IMR-90 (cell line): Measurements from ENCODE around the gene TACC2. TPM values are rescaled to one million over a fixed set of nuclear protein-coding genes. Genes with fewer than 3 reads are reported as not detected.

Experiments
- ATAC-seq: fragments of 200-7000 bp; cut with Tn5 transposase; 2 replicates; pipeline ENCODE4 v1.9.1; 2020; ENCODE audit warnings: low read depth, mild to moderate bottlenecking, moderate library complexity
- BruUV-seq: library from RNA; stranded (reverse); fragments of 400-500 nt; replicated peaks from 2 replicates; lab custom pipeline; 2021; lab: Mats Ljungman, UMichigan
- CTCF ChIA-PET: fragments of 300-600 bp; formaldehyde crosslinking; extraction: SDS; loops from one replicate; lab custom pipeline; 2021; ENCODE audit warnings: antibody characterized with exemption; lab: Yijun Ruan, JAX
- POLR2A ChIA-PET: fragments of 300-600 bp; sonication (Branson Sonifier 250); formaldehyde crosslinking; loops from one replicate; lab custom pipeline; 2022; ENCODE audit warnings: antibody characterized with exemption; ENCODE audit not compliant: unreplicated experiment; lab: Charles Lee
- DNase-seq: peaks from one replicate; pipeline ENCODE4 v3.0.0; 2013
- H2AFZ ChIP-seq: replicated peaks from 2 replicates; pipeline ENCODE3; 2013; ENCODE audit warnings: low read length, mild to moderate bottlenecking; ENCODE audit not compliant: poor library complexity
- H2AK5ac ChIP-seq: 2 replicates; pipeline ENCODE4 v1.6.1; 2013; ENCODE audit warnings: low read depth, low read length, inconsistent platforms
- H2AK9ac ChIP-seq: replicated peaks from 2 replicates; pipeline ENCODE3; 2013; ENCODE audit warnings: mild to moderate bottlenecking, low read depth, low read length, moderate library complexity; ENCODE audit not compliant: poor library complexity
- H2BK120ac ChIP-seq: 2 replicates; pipeline ENCODE4 v1.6.1; 2013; ENCODE audit warnings: low read depth, low read length, inconsistent platforms
- H2BK15ac ChIP-seq: 3 replicates; pipeline ENCODE4 v1.6.1; 2013; ENCODE audit warnings: low read depth, low read length, inconsistent platforms
- H2BK20ac ChIP-seq: 2 replicates; pipeline ENCODE4 v1.6.1; 2013; ENCODE audit warnings: low read depth, mild to moderate bottlenecking, inconsistent platforms, low read length, moderate library complexity
- H2BK5ac ChIP-seq: 2 replicates; pipeline ENCODE4 v1.6.1; 2013; ENCODE audit warnings: mild to moderate bottlenecking, low read depth, low read length, inconsistent platforms; ENCODE audit not compliant: poor library complexity, severe bottlenecking
- H3K14ac ChIP-seq: replicated peaks from 2 replicates; pipeline ENCODE4 v1.6.1; 2013; ENCODE audit warnings: low read depth, low read length, inconsistent platforms
- H3K18ac ChIP-seq: 2 replicates; pipeline ENCODE4 v1.6.1; 2013; ENCODE audit warnings: low read depth, low read length, control low read depth
- H3K23ac ChIP-seq: 2 replicates; pipeline ENCODE4 v1.6.1; 2013; ENCODE audit warnings: low read depth, low read length, inconsistent platforms
- H3K27ac ChIP-seq: 2 replicates; pipeline ENCODE4 v1.5.1; 2013; ENCODE audit warnings: mild to moderate bottlenecking, control low read depth, low read length; ENCODE audit not compliant: insufficient read depth
- H3K27me3 ChIP-seq: 2 replicates; pipeline ENCODE4 v1.6.1; 2013; ENCODE audit warnings: low read length; ENCODE audit not compliant: control insufficient read depth, insufficient read depth
- H3K36me3 ChIP-seq: 2 replicates; pipeline ENCODE4 v1.6.1; 2013; ENCODE audit warnings: low read length, mixed read lengths; ENCODE audit not compliant: control insufficient read depth, insufficient read depth
- H3K4ac ChIP-seq: 2 replicates; pipeline ENCODE4 v1.6.1; 2013; ENCODE audit warnings: low read depth, low read length, inconsistent platforms
- H3K4me1 ChIP-seq: 2 replicates; pipeline ENCODE4 v1.6.1; 2013; ENCODE audit warnings: low read length, mixed read lengths; ENCODE audit not compliant: control insufficient read depth, insufficient read depth
- H3K4me2 ChIP-seq: 2 replicates; pipeline ENCODE4 v1.6.1; 2013; ENCODE audit warnings: low read depth, mild to moderate bottlenecking, control low read depth, low read length, moderate library complexity
- H3K4me3 ChIP-seq: 2 replicates; pipeline ENCODE4 v1.5.1; 2013; ENCODE audit warnings: low read depth, mild to moderate bottlenecking, control low read depth, low read length, moderate library complexity; ENCODE audit not compliant: insufficient read depth
- H3K56ac ChIP-seq: 2 replicates; pipeline ENCODE4 v1.6.1; 2013; ENCODE audit warnings: low read length, inconsistent platforms; ENCODE audit not compliant: insufficient read depth; ENCODE audit errors: extremely low read depth
- H3K79me1 ChIP-seq, 2 experiments: 2 replicates each; pipeline ENCODE4 v1.6.1; 2013; ENCODE audit warnings: low read length in 2 of 2, inconsistent platforms in 1 of 2, low read depth in 1 of 2
- H3K9ac ChIP-seq: 2 replicates; pipeline ENCODE4 v1.6.1; 2013; ENCODE audit warnings: low read depth, low read length, control low read depth
- H3K9me1 ChIP-seq: 2 replicates; pipeline ENCODE4 v1.6.1; 2013; ENCODE audit warnings: low read length, inconsistent platforms; ENCODE audit not compliant: insufficient read depth
- H3K9me3 ChIP-seq: 2 replicates; pipeline ENCODE4 v1.6.1; 2013; ENCODE audit warnings: low read length; ENCODE audit not compliant: control insufficient read depth, insufficient read depth
- H4K20me1 ChIP-seq: 2 replicates; pipeline ENCODE4 v1.6.1; 2013; ENCODE audit warnings: low read length, inconsistent platforms; ENCODE audit not compliant: insufficient read depth
- H4K5ac ChIP-seq: 2 replicates; pipeline ENCODE4 v1.6.1; 2013; ENCODE audit warnings: mild to moderate bottlenecking, low read depth, low read length, control low read depth
- H4K8ac ChIP-seq, 2 experiments: 2 replicates each; pipeline ENCODE4 v1.6.1; 2013; ENCODE audit warnings: low read depth in 2 of 2, low read length in 2 of 2, control low read depth in 1 of 2, inconsistent platforms in 1 of 2
- H4K91ac ChIP-seq: 2 replicates; pipeline ENCODE4 v1.6.1; 2013; ENCODE audit warnings: low read depth, low read length, inconsistent platforms; ENCODE audit not compliant: insufficient read depth
- CHD1 ChIP-seq: IDR thresholded peaks from 2 replicates; pipeline ENCODE4 v1.6.1; 2012; ENCODE audit warnings: low read depth, low read length, improper control_type of control experiment
- NFE2L2 ChIP-seq: fragments of 150-350 bp; IDR thresholded peaks from 2 replicates; pipeline ENCODE4 v1.6.1; 2016; ENCODE audit warnings: low read depth, mild to moderate bottlenecking, low read length
- WGBS, 2 experiments: methylation state at CpG; one replicate each; pipeline versions ENCODE4 v1.1.5 to v1.1.7; 2013; ENCODE audit warnings: missing lambda C conversion rate in 2 of 2; ENCODE audit not compliant: insufficient read length in 1 of 2; ENCODE audit errors: extremely low coverage in 2 of 2; 5-methylcytosine and 5-hydroxymethylcytosine counted together
- dilution Hi-C: fragments of 300-500 bp; cut with HindIII; formaldehyde crosslinking; loops from one replicate; pipeline ENCODE4 v1.14.3; 2018; ENCODE audit warnings: low sequenced_read_pairs; ENCODE audit not compliant: unreplicated experiment
- in situ Hi-C: fragments of 300-500 bp; cut with MboI; formaldehyde crosslinking; loops from 3 replicates; pipeline ENCODE4 v1.14.3; 2019; ENCODE audit warnings: low sequenced_read_pairs, inconsistent platforms, mixed read lengths
- intact Hi-C: fragments of 100-400 bp; cut with micrococcal nuclease; formaldehyde crosslinking; loops from 2 replicates; pipeline ENCODE4 v1.10.0; 2022
- polyA plus RNA-seq, 3 experiments: library from polyadenylated mRNA; depleted of rRNA; stranded (reverse); fragments of >200 nt; gene quantifications; 2 replicates each; pipeline ENCODE4 v1.2.3, GENCODE V29; 2012; ENCODE audit warnings: low replicate concordance in 1 of 3
- total RNA-seq: library from RNA; depleted of rRNA; stranded (reverse); fragments of >200 nt; gene quantifications from 2 replicates; pipeline ENCODE4 v1.2.3, GENCODE V29; 2012

Gene TACC2
- total and polyA plus RNA-seq, 2 of the 4 experiments (the other 2 are of a cell fraction), result 2.9 to 15.4 TPM

DNA sequence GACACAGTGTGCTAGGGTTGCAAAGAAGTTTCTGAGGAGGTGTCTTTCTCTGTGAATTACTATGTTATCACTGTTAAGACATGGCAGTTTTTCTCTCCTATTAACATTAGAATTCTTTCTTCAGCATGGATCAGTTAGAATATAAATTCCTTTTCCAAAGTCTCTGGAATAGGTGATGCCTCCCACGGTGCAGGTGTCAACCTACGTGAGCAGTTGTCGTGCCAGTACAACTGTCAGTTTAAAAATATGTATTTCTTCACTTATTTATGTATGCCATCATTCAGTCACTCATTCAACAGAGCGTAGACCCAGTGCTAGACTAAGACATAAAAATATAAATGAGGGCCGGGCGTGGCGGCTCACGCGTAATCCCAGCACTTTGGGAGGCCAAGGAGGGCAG is 83.5 kb downstream of the TACC2 start:
- Histone ChIP-seq H3K9me3 (no peaks in the 10 kb centered on the region), H4K8ac (no peak overlapping the region), H2AFZ (no peak overlapping the region), H2BK5ac (no peak overlapping the region), H2AK5ac (no peak overlapping the region), H3K4me2 (no peak overlapping the region), H3K9ac (no peak overlapping the region), H3K4me3 (no peak overlapping the region), H3K23ac (no peak overlapping the region), H3K79me1 (no peaks in the 10 kb centered on the region), H3K14ac (no peak overlapping the region), H2BK120ac (no peak overlapping the region), H3K4me1 (no peaks in the 10 kb centered on the region), H4K91ac (no peak overlapping the region), H3K27ac (no peak overlapping the region), H4K5ac (no peak overlapping the region), H2BK15ac (no peak overlapping the region), H3K36me3 (no peaks in the 10 kb centered on the region), H3K4ac (no peak overlapping the region), H2AK9ac (no peak overlapping the region), H4K20me1 (no peaks in the 10 kb centered on the region), H3K56ac (no peak overlapping the region), H2BK20ac (no peak overlapping the region), H3K18ac (no peak overlapping the region), H3K9me1 (no peaks in the 10 kb centered on the region), H3K27me3 (peaks cover 2% of the 10 kb centered on the region; the same call in 1 of the 2 replicates)
- TF ChIP-seq NFE2L2 (no peak), CHD1 (no peak)
- BruUV-seq, result no TSS peak
- ChIA-PET CTCF (interaction anchor here (0.6 kb wide), 2 partner anchors 125 to 362 kb away, joined by 3 read pairs; no protein-coding TSS in a partner anchor), POLR2A (no interaction called here)
- DNase-seq (no peak), ATAC-seq (no peak)
- no CpG with 5 or more reads among the region's 9 CpGs for WGBS, 2 experiments
- dilution Hi-C loops (no loop called here), intact Hi-C loops (no loop called here), in situ Hi-C loops (no loop called here)
